Activated T-cell treated with anti-CD3 and anti-CD28 coated beads for 48 hours (primary cell): ENCODE results near the gene R3HDML.
A peak's percentile ranks its signal among the peaks of the same experiment; 100 is the strongest.
"Not testable (repeated sequence)": the region's sequence is repeated elsewhere in the genome, so short reads cannot be mapped to it uniquely, and the experiment has no call there.

Experiments
- DNase-seq: peaks from one replicate; pipeline ENCODE4 v3.0.0-alpha.2; 2020; ENCODE audit warnings: low read depth

R3HDML gene, protein sequence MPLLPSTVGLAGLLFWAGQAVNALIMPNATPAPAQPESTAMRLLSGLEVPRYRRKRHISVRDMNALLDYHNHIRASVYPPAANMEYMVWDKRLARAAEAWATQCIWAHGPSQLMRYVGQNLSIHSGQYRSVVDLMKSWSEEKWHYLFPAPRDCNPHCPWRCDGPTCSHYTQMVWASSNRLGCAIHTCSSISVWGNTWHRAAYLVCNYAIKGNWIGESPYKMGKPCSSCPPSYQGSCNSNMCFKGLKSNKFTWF

DNA sequence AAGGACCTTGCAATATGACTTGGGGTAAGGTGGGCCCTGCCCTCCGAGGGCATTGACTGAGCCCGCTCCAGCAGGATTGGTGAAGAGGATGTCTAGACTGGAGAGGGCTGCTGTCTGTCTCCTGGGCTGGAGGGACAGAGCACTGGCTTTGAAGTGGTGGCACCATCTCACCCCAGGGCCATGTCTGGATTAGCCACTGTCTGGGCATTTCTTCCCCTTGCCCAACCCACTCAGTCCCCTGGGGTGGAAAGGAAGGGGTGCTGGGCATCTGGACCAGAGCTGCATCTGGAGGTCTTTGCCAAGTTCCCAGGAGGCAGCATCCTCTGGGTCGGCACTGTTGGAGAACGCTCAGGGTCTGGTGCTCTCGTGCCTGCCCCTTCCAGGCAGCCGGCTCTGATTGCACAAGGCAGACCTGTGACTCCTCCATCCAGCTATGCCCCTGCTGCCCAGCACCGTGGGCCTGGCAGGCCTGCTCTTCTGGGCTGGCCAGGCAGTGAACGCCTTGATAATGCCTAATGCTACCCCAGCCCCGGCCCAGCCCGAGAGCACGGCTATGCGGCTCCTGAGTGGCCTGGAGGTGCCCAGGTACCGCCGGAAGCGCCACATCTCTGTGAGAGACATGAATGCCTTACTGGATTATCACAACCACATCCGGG is at the start of gene R3HDML:
R3HDML (plus strand) TSS at position 319 of the 656 bp plus-strand sequence; CDS start at position 434, 115 bp downstream.
- no peak for DNase-seq

DNA sequence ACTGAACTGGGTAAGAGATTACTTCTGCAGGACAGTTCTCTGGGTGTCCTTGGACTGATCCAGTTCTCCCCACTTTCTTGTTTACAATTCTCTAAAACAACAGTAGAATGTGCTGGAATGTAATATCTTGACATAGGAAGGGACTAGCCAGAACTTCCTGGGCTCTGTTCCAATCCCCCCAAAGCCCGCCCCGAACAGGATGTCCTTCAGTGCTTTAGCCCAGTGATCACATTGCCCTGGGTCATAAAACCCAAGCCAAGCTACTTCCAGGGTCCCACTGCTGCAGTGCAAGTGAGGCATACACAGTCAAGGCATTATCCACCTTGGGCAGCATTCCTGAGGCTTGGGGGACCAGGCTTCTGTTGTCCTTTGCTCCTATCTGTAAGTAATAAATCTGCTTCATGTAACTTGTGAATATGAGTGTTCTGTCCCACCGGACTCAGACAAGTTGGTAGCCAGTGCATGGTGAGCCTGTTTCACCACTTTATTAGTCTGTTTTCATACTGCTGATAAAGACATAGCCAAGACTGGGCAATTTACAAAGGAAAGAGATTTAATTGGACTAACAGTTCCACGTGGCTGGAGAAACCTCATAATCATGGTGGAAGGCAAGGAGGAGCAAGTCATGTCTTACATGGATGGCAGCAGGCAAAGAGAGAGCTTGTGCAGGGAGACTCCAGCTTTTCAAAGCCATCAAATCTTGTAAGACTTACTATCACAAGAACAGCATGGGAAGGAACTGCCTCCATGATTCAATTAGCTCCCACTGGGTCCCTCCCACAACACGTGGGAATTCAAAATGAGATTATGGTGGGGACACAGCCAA is 49.4 kb upstream of the R3HDML start:
- DNase-seq = no peak

DNA sequence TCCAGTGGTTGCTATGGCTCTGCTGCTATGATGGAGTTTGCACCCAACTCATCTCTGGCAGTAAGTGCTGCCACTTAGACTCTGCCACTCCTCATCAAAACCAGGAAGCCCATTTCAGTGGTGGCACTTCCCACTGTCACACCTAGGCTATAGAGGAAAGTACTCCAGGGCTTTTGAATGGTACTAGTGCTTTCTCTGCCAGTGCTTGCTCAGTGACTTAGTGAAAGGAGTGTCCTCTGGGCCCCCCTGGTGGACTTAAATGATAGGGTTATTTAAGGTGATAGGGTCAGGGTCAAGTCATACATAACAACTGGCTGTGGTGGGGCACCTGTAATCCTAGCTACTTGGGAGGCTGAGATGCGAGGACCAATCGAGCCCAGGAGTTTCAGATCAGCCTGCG is 48.6 kb upstream of the R3HDML start:
- DNase-seq = no peak

DNA sequence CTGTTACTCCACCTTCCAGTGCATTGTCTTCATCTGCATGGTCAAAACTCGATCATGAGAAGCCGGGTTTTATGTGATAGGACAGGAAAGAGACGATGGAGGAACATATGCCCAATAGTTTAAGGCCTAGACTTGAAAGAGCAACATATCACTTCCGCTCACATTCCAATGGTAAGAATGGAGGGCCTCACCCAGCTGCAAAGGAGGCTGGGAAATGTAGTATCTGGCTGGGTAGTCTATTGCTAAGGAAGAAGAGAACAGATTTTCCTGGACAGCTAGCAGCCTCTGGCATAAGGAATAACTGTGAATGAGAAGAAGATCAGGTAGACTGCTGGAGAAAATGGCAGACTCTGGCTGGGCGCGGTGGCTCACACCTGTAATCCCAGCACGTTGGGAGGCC is 45.1 kb upstream of the R3HDML start:
- no peak for DNase-seq

DNA sequence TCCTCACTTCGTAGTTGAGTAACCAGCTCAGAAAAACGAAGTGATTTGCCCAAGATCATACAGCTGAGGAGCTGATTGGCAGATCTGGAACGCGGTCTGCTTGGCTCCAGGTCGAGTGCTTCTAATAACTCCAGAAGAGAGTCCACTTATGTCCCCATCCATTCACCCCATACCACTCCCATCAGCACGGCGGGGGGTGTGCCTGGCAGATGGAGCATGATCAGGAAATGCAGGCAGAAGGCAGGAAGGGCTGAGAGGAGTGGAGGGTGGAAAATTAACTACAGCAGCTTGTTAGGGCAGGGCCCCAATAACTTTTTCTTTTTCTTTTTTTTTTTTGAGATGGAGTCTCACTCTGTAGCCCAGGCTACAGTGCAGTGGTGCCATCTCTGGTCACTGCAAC is 40.8 kb upstream of the R3HDML start:
- no peak for DNase-seq

DNA sequence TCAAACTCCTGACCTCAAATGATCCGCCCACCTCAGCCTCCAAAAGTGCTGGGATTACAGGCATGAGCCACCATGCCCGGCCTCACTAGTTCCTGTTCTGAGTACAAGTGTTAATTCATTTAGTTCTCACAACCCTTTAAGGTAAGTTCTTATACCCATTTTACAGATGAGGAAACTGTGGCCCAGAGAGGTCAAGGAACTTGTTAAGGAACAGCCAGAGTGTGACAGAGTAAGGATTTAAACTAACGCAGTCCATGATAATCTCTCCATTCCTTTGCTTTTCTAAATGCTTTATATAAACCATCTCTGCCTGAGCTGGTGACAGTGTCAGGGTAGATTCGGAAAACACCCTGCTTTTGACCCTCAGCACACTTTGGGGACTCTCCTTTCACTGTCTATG is 39.1 kb upstream of the R3HDML start:
- no peak for DNase-seq

DNA sequence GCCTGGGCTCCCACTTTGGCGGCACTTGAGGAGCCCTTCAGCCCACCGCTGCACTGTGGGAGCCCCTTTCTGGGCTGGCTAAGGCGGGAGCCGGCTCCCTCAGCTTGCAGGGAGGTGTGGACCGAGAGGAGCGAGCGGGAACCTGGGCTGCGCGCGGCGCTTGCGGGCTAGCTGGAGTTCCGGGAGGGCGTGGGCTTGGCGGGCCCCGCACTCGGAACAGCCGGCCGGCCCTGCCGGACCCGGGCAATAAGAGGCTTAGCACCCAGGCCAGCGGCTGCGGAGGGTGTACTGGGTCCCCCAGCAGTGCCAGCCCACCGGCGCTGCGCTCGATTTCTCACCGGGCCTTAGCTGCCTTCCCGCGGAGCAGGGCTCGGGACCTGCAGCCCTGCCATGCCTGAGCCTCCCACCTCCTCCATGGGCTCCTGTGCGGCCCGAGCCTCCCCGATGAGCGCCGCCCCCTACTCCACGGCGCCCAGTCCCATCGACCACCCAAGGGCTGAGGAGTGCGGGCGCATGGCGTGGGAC is 37.8 kb upstream of the R3HDML start:
- DNase-seq = not testable (repeated sequence)

DNA sequence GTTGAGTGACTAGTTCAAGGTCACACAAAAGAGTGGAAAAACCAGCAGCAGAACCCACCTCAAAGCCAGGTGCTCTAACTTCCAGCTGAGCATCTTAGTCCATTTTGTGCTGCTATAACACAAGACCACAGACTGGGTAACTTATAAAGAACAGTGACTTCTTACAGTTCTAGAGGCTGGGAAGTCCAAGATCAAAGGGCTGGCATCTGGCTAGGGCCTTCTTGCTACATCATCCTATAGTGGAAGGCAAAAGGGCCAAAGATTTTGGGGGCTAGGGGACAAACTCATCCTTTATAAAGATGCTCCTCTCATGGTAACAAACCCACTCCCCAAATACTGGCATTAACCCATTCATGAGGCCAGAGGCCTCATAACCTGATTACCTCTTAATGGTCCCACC is 35.6 kb upstream of the R3HDML start:
- DNase-seq = no peak

DNA sequence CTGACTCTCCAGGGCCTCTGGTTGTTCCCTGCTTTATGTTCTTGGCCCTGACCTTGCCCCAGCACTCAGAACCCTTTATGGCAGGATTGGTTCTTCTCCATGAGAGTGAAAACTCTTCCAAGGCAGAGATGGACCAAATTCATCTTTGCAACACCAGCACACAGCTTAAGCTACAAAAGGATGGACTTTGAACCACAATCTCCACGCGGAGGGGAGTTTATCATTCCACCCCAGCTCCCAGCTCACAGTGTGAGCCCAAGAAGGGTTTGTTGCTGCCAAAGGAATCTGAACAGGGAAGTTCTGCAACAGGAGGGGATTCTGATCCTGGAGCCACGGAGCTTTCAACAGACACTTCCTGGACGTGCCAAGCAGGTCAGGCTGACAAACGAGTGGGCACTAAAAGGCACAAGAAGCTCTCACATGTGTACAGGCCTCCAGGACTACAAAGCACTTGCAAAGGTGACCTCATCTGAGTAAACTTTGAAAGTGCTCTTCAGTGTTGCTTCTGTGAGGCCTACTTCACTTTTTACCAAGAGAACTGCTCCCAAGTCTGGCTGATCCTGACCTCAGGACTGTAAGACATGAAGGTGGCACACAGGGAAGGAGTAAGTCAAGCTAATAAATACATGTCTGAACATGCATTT is 34.7 kb upstream of the R3HDML start:
- no peak for DNase-seq

DNA sequence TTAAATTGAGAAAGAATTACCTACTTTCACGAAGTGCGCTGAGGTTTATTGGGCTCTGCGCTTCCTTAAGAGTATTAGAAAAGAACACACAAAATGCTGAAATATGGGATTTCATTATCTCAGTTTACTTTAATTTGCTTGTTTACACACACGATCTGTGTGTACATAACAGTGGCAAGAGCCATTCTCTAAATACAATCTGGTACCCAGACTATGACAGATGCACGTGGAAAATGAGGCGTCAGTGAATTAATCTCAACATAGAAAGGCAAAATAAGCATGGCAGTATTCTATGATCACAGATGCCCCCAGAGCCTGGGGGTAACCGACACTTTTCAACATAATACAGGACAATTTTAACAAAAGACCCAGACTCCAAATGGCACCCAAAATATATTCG is 34.1 kb upstream of the R3HDML start:
- DNase-seq = no peak

DNA sequence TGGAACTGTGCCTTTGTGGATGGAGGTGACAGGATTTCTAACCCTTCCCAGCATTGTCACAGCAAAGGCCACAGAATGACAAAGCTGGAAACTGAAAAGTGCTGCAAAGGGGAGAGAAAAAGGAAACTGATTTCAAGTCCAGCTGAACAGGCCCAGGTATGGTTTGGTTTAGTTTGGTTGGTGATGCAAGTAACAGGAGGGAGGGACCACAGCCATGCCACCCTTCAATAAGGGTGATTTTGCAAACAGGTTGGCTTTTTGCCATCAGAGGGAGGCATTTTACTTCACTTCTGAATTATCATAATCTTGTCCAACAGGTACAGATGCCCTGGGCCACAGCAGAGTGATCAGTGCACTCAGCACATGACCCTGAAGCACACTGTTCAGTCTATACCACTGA is 32.5 kb upstream of the R3HDML start:
- no peak for DNase-seq

DNA sequence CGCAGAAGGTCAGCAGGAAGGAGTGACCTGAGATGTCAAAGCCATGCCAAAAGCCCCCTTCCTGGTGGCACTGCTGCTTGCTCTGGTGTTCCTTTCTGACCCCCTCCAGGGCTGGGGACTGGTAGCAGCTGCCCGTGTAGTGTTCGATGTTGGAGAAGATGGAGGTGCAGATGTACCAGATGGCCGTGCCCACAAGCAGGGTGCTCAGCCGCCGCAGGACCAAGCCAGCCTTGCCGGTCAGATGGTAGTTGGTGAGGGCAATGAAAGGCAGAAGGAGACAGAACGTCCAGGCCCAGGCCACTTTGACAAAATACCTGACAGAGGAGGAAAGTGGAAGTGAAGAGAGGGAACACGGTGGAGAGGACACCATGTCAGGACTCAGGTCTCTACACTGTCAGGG is 29.9 kb upstream of the R3HDML start:
- no peak for DNase-seq

DNA sequence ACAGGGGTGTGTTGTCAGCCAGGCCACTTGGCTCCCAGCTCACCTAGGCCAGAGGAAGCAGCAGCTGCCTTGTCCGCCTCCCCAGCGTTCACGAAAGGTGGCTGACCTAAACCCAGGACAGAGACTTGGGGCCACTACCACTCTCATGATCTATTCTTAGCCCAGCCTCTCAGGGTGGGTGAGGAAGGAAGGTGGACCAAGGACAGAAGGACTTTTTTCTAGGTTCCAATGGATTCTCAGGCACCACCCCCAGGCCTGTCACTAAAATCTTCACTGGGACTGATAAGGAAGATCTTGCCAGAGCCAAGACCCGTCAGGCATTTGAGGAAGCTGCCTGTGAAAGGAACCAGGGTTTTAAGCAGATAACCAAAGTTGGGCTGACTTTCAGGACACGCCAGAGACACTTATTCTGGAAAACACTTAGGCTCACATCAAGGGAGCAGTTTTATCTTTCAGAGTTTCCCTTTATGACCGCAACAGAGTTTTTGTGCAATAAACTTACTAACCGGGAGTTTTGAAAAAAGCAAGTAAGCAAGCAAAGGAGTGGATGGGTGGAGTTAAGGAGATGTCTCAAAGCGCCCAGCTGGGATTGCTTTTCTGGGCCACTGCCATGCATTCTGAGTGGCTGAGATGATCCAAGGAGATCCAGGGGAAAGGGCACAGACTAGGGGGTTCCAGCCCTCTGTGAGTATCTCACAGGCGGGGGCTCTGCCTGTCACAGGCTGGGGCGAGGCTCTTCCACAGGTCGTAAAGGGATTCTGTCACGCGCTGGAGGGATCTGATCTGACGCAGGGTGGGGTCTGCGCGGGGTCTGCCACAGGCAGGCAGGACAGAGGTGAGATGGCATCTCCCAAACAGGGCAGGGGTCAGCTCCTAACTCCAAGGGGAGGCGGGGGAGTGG is 26.8 kb upstream of the R3HDML start:
- no peak for DNase-seq

DNA sequence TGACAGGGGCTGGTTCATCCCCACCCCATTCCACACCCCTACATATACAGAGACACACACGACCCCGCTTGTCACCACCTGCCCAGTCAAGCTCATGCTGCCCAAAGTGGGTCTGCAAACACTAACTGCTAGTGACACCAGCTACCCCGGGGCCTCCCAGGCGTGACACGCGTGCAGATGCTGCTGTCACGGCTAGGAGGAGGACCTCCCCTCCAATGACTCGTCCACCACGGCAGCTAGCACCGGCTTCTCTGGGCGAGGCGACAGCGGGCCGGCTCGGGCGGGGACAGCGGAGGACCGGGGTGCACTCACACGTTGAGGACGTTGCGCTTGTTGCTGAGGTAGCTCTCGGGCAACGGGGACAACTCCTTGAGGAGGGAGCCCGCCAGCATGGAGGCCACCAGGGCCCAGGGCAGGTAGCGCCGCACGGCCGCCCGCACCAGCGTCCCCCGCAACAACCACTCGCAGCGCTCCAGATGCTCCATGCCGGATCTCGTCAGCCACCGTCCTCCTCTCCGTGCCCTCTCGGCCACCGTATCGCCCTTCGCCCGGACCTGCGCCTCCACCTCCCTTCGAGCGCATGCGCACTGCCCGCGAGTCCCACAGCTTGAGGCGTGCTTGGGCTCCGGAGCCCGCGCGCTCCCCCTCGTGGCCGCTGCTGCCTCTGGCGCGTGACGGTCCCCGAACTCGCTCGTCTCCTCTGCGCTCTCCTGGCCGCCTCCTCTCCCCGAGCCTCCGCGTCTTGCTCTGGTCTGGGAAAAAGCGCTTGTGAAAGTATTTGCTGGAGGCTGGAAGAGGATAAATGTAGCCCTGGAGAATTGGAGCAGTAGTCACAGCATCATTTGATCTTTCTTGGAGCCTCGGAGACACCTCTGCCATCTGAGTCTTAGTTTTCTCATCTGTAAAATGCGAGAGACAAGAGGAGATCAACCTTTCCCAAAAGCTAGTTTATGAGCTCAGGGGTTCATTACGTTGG is 25.9 kb upstream of the R3HDML start, which contains the start of gene FITM2:
FITM2 (minus strand) TSS at position 539 of the 976 bp plus-strand sequence; CDS start at position 485, 54 bp downstream.
- DNase-seq = peak; percentile 98

DNA sequence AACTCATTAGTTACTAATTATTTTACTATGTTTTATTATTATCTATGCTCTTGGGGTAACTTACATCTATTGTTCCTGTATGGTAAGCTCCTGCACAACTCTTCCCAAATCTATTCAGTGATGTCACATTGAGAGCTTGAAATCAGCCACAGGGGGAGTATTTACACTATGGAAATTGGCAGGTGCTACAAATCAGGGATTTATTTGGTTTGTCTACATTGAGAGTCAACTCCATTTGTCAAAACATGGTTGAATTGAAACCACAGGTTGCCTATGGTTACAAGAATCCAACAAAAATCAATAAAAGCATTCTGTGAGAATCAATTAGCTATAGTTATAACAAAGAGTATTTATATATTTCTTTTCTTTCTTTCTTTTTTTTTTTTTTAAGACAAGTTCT is 22.0 kb upstream of the R3HDML start:
- DNase-seq = no peak

DNA sequence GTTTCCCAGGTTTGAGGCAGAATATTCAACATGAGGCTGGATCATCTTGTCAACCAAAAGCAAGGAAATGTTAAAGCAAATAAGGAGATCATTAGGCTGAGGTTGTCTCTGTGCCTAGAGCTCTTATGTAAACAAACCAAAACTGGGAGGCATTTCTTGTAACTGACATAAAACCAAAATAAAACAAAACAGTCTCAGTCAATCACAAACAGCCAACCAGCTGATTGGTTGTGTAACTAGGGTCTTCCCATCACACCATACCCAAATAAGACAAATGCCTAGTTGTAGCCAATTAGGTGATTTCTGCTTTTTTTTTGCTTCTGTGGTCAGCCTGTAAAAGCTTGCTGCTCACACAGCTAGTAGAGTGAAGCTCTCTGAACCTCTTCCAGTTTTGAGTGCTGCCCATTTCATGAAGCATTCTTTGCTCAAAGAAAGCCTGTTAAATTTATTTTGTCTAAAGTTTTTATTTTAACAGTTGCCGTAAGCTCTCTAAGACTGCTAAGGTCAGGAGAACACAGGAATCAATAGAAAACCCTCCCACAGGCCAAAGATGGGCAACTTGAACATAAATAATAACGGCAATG is 16.9 kb upstream of the R3HDML start:
- no peak for DNase-seq

DNA sequence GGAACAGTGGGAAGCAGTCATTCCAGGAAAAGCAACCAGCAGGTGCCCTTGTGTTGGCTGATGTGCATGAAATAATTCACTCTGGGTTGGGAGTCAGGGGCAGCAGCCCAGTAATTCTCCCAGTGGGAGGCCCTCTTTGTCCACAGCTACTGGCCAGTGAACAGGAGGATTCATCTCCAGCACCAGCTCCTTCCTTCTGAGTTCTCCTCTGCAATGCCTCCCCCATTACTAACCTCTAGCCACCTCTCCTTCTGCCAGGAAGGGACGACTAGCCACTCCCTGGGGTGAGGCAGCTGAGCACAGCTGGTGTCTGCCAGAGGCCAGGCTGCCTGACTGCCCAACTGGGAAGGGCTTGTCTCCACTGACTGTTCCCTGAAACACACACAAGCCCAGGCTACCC is 12.5 kb upstream of the R3HDML start:
- DNase-seq = no peak

DNA sequence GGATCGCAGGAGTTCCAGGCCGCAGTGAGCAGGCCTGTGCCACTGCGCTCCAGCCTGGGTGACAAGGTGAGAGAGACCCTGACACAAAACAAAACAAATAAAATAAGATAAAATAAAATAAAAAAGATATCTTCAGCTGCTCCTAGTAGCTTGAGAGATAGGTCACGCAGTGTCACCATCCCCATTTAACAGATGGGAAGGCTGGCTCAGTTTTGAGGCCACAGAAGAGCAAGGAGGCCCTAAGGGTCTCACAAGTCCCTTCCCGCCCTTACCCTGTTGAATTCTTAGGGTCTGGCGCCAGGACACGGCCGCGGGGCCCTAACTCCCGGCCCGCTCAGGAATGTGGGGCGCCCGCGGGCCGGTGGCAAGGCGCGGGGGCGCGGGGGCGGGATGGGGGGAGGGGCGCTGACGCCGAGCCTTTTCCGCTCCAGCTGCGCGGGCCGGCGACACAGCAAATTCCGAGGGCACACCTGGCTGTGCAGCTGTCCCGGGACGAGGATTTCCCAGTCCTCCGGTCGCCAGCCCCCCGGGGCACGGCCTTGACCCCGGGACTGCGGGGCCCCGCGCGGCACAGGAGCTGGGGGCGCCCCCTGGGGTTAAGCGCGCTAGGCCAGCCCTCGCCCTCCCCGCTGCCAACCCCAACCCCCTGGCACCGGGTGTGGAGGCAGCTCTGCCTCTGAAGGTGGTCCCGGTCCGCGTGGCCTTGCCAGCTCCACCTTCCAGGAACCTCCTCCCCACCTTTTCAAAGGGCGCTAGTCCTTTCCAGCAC is 10.3 kb upstream of the R3HDML start:
- no peak for DNase-seq

DNA sequence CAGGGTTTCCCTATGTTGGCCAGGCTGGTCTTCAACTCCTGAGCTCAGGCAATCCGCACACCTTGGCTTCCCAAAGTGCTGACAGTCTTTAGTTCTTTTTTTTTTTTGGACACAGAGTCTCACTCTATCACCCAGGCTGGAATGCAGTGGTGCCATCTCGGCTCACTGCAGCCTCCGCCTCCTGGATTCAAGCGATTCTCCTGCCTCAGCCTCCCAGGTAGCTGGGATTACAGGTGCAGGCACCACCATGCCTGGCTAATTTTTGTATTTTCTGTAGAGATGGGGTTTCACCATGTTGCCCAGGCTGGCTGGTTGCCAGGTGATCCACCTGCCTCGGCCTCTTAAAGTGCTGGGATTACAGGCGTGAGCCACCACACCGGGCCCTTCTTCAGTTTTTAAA is 9.1 kb upstream of the R3HDML start:
- not testable (repeated sequence) for DNase-seq
